Karpas-422 (cell line): ENCODE data around the gene TNFAIP8. TPM values are rescaled to one million over a fixed set of nuclear protein-coding genes. Genes with fewer than 3 reads are reported as not detected.

Source experiments
- DNase-seq: peaks from one replicate; pipeline ENCODE4 v3.0.0-alpha.2; 2015
- H2AFZ ChIP-seq: fragments of 200-600 bp; sonication (generic); 2 replicates; pipeline ENCODE4 v1.6.1; 2014; ENCODE audit warnings: antibody characterized with exemption, low read length, mixed read lengths
- H3K27ac ChIP-seq: fragments of 200-600 bp; sonication (generic); 2 replicates; pipeline ENCODE4 v1.5.1; 2014; ENCODE audit warnings: mild to moderate bottlenecking, low read length, moderate library complexity
- H3K27me3 ChIP-seq: fragments of 200-600 bp; sonication (generic); 2 replicates; pipeline ENCODE4 v1.6.1; 2014; ENCODE audit warnings: low read length, mixed read lengths
- H3K36me3 ChIP-seq: fragments of 200-600 bp; sonication (generic); 2 replicates; pipeline ENCODE4 v1.6.1; 2014; ENCODE audit warnings: low read length, mixed read lengths; ENCODE audit not compliant: insufficient read depth
- H3K4me1 ChIP-seq: fragments of 200-600 bp; sonication (generic); 2 replicates; pipeline ENCODE4 v1.6.1; 2014; ENCODE audit warnings: mild to moderate bottlenecking, low read length, mixed read lengths
- H3K4me2 ChIP-seq: fragments of 200-600 bp; sonication (generic); 2 replicates; pipeline ENCODE4 v1.6.1; 2014; ENCODE audit warnings: low read length, low read depth, mild to moderate bottlenecking; ENCODE audit not compliant: poor library complexity, severe bottlenecking
- H3K4me3 ChIP-seq: fragments of 200-600 bp; sonication (generic); 2 replicates; pipeline ENCODE4 v1.5.1; 2014; ENCODE audit warnings: mild to moderate bottlenecking, antibody characterized with exemption, low read length, mixed read lengths
- H3K79me2 ChIP-seq: fragments of 200-600 bp; sonication (generic); 2 replicates; pipeline ENCODE4 v1.6.1; 2014; ENCODE audit warnings: mild to moderate bottlenecking, low read length, mixed read lengths
- H3K9ac ChIP-seq: fragments of 200-600 bp; sonication (generic); 2 replicates; pipeline ENCODE4 v1.6.0; 2014; ENCODE audit warnings: low read length
- H3K9me2 ChIP-seq: fragments of 200-600 bp; sonication (generic), shearing (Covaris generic); replicated peaks from 2 replicates; pipeline ENCODE4 v1.6.0; 2014; ENCODE audit warnings: mild to moderate bottlenecking, low read length, moderate library complexity; ENCODE audit not compliant: insufficient read depth
- H3K9me3 ChIP-seq: fragments of 300-700, 200-600 bp; sonication (generic); 2 replicates; pipeline ENCODE4 v1.6.1; 2014; ENCODE audit warnings: low read length, mixed read lengths
- H4K20me1 ChIP-seq: fragments of 200-600 bp; sonication (generic); 2 replicates; pipeline ENCODE4 v1.6.1; 2014; ENCODE audit warnings: mild to moderate bottlenecking, antibody characterized with exemption, low read length, low read depth; ENCODE audit not compliant: insufficient read depth
- total RNA-seq: library from RNA; depleted of rRNA; stranded (reverse); fragments of >200 nt; shearing (Covaris generic); gene quantifications from 2 replicates; pipeline ENCODE4 v1.2.3, GENCODE V29; 2014; ENCODE audit warnings: low replicate concordance

TNFAIP8 gene
- total RNA-seq, 1 experiment from 2014 or later = 58.7 TPM

DNA sequence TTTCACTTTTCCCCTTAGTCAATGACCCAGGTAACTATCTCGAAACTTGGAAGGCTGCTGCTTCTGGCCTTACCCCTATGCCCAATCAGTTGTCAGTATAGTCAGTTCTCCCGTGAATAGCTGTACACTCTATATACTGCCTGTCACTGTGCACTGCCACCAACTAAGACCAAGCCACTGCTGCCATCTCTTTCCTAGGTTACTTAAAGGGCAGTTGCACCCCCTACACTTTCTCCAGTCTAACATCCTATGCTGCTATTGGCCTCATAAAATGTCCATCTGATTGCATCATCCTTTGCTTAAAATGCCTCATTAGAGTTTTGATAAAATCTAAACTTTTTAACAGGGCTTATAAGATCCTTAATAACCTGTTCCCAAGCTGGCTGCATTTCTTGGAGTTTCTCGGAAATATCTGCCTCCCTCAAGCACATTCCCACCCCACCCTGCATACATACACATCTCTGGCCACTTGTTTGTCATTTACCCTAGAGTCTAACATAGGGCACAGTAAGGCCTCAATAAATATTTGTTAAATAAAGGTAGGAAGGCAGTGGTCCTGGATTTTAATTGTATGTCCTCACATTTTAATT lies 32.8 kb upstream of the TNFAIP8 start:
- no peak for DNase-seq
- Histone ChIP-seq H3K4me2 (no peak overlapping the region), H4K20me1 (peaks cover 19% of the 10 kb centered on the region; the same call in 1 of the 2 replicates), H3K9me2 (no peaks in the 10 kb centered on the region), H3K4me3 (no peak overlapping the region), H3K9me3 (no peaks in the 10 kb centered on the region), H3K4me1 (peaks cover 8% of the 10 kb centered on the region), H2AFZ (no peak overlapping the region), H3K79me2 (no peaks in the 10 kb centered on the region), H3K9ac (no peak overlapping the region), H3K36me3 (no peaks in the 10 kb centered on the region), H3K27ac (no peak overlapping the region), H3K27me3 (no peaks in the 10 kb centered on the region)

DNA sequence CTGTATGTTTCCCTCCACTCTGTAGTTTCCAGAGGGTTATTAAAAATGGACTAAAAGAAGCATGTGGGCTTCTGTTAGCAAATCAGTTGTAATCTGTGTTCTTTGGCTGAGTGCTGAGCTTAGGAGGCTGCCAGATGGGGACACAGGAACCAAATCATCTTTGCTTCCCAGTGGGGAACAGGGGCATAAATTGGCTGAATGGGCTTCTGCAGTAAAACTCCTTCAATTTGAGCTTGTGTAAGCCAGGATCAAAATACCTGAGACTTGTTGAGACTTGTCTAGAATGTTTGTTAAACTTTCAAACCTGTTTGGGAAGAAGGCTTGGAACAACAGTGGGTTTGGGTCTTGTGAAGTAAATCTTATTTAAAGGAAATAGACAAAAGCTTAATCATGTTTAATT lies 32.2 kb upstream of the TNFAIP8 start:
- H2AFZ ChIP-seq = no peak overlapping the region
- no peaks in the 10 kb centered on the region for H3K79me2 ChIP-seq
- no peaks in the 10 kb centered on the region for H3K9me2 ChIP-seq
- H3K9me3 ChIP-seq = no peaks in the 10 kb centered on the region
- H3K27ac ChIP-seq = no peak overlapping the region
- peaks cover 19% of the 10 kb centered on the region; the same call in 1 of the 2 replicates for H4K20me1 ChIP-seq
- H3K36me3 ChIP-seq = no peaks in the 10 kb centered on the region
- H3K27me3 ChIP-seq = no peaks in the 10 kb centered on the region
- H3K4me1 ChIP-seq = 0 out of 2 replicates have a peak, but pooled peaks cover 4% of the 10 kb centered on the region
- H3K9ac ChIP-seq = no peak overlapping the region
- no peak overlapping the region for H3K4me3 ChIP-seq
- no peak for DNase-seq
- H3K4me2 ChIP-seq = no peak overlapping the region

DNA sequence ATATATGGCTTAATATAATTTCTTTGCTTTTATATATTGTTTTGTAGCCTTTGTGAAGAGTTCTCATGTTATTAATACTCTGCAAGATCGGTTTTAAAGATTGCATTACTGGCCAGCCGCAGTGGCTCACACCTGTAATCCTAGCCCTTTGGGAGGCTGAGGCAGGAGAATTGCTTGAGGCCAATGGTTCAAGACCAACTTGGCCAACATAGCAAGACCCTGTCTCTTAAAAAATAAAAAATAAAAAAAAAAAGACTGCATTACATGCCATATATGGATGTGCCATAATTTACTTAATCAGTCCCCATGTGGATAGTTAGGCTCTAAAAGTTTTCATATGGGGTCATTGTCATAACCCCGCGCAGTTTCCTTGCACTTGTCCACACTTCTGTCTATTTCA lies 31.0 kb upstream of the TNFAIP8 start:
- no peak for DNase-seq
- Histone ChIP-seq H2AFZ (no peak overlapping the region), H3K9ac (no peak overlapping the region), H3K36me3 (no peaks in the 10 kb centered on the region), H3K4me3 (no peak overlapping the region), H3K27ac (no peak overlapping the region), H3K4me2 (no peak overlapping the region), H4K20me1 (peaks cover 25% of the 10 kb centered on the region; the same call in 1 of the 2 replicates), H3K79me2 (no peaks in the 10 kb centered on the region), H3K9me3 (no peaks in the 10 kb centered on the region), H3K27me3 (no peaks in the 10 kb centered on the region), H3K4me1 (0 out of 2 replicates have a peak, but pooled peaks cover 4% of the 10 kb centered on the region), H3K9me2 (no peaks in the 10 kb centered on the region)

DNA sequence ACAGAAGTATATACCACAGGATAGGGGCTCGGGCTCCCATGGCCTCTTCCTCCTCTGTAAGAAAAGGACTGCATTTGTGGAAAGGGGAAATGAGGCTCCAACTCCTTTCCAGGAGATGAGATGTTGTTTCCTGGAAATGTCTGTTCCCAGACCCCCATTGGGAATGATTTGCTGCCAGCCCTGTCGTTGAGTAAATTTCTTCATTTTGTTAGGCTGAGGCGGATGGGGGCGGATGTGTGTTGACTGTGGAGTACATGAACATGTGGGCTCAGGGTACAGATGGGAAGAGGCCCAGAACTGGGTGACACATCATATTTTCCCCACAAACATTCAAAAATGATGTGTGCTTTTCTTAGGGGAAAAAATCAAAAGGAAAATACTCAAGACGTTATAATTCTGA lies 28.8 kb upstream of the TNFAIP8 start:
- no peak overlapping the region for H3K27ac ChIP-seq
- no peaks in the 10 kb centered on the region for H3K9me2 ChIP-seq
- H3K27me3 ChIP-seq = no peaks in the 10 kb centered on the region
- no peaks in the 10 kb centered on the region for H3K36me3 ChIP-seq
- peaks cover 33% of the 10 kb centered on the region; the same call in 1 of the 2 replicates for H4K20me1 ChIP-seq
- no peaks in the 10 kb centered on the region for H3K79me2 ChIP-seq
- no peak overlapping the region for H2AFZ ChIP-seq
- no peak overlapping the region for H3K4me3 ChIP-seq
- H3K4me1 ChIP-seq = peaks cover 13% of the 10 kb centered on the region
- H3K4me2 ChIP-seq = no peak overlapping the region
- no peak overlapping the region for H3K9ac ChIP-seq
- no peak for DNase-seq
- no peaks in the 10 kb centered on the region for H3K9me3 ChIP-seq

DNA sequence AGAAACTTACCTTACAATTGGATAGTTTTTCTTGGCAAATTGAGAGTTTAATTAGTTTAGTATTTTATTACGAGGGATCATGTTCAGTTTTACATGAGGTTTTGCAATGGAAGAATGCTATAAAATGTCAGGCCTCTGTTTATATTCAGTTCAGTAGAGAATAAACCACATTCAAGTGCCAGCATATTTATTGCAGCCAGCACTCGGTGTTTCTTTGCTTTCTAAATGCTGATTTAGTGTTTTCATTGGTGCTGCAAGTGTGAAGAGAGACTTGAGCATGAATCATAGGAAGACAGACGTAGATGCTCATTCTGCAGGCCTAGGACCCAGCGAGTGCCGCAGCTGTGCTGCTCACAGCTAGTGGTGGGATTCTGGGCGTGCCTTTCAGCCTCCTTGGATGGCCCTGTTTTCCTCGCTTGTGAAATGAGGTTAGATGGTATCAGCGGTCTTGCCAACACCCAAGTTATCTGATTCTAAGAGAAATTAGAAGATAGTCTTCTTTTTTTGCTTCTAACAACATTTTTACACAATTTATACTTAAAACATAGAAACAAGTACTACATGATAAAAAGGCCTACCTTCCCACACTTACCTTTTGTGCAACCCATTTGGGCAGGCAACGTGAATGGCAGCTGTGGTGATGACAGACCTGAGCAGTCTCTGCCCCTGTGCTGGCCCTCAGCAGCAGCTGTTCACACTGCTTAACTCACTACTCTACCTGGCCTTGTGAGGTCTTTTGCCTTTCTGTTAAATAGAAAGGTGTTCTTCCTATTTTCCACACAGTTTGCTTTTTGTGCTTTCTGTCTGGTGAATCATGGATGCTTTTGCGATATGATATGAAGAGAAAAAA lies 26.8 kb upstream of the TNFAIP8 start:
- Histone ChIP-seq H3K27ac (no peak overlapping the region), H2AFZ (no peak overlapping the region), H3K9ac (no peak overlapping the region), H3K9me2 (no peaks in the 10 kb centered on the region), H3K4me2 (no peak overlapping the region), H3K9me3 (no peaks in the 10 kb centered on the region), H3K27me3 (no peaks in the 10 kb centered on the region), H4K20me1 (peaks cover 25% of the 10 kb centered on the region; the same call in 1 of the 2 replicates), H3K4me1 (peaks cover 32% of the 10 kb centered on the region), H3K79me2 (no peaks in the 10 kb centered on the region), H3K4me3 (no peak overlapping the region), H3K36me3 (no peaks in the 10 kb centered on the region)
- DNase-seq = no peak

DNA sequence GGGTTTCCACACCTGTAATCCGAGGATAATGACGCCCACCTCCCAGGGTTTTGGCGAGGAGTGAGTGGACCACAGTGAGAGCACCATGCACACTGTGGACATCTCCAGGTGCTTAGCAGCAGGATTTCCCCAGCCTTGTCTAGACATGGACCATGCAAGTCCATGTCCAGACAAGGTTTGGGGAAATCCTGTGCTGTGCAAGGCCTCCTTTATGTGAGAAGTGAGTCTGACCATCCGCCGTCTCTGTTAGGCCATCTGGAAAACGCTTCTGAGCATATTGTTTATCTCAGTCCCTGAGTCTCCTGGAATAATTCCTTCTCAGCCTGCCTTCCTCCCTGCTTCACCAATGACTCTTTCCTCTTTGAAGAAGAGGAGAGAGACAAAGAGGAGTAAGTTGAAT lies 26.2 kb upstream of the TNFAIP8 start:
- Histone ChIP-seq H4K20me1 (peaks cover 25% of the 10 kb centered on the region; the same call in 1 of the 2 replicates), H3K79me2 (no peaks in the 10 kb centered on the region), H3K27ac (no peak overlapping the region), H3K9me3 (no peaks in the 10 kb centered on the region), H3K9me2 (no peaks in the 10 kb centered on the region), H3K27me3 (no peaks in the 10 kb centered on the region), H3K4me1 (peaks cover 36% of the 10 kb centered on the region), H3K4me3 (no peak overlapping the region), H3K9ac (no peak overlapping the region), H3K4me2 (no peak overlapping the region), H2AFZ (no peak overlapping the region), H3K36me3 (no peaks in the 10 kb centered on the region)
- no peak for DNase-seq

DNA sequence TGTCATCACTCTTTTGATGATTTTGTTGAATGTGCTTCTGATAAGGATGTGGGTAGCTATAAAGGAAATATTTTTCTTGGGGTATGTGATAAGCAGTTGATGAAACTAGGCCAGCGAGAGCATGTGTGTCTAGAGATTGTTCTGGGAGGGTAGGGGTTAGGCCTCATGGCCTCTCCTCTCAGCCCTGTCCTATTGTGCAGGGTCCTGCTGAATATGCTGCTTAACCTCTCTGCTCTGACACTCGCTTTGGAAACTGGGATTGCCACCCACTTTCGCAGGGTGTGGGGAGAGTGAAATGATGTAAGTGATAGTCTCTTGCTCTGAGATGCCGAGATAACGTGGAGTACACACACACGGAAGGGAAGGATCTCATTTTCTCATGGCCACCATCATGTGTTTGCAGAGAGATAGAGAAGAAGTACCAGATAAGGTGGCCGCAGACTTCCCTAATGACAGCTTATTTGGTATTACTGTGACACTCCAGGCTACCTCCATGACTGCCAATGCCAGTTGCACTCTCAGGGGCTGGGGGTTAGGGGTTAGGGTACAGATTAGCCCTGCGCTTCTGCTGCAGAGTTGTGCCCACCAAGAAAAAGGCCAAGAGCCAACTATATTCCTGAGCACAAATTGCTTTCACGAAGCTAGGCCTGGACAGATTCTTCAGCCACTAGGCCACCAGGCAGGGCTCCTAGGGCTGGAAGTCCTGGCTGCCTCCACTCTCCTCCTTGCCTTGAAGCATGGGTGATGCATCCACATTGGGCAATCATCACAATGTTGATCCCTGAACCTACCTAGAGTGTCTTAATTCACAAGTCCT lies 25.2 kb upstream of the TNFAIP8 start:
- Histone ChIP-seq H4K20me1 (peaks cover 29% of the 10 kb centered on the region; the same call in 1 of the 2 replicates), H3K9me3 (no peaks in the 10 kb centered on the region), H3K27me3 (no peaks in the 10 kb centered on the region), H3K4me1 (peaks cover 43% of the 10 kb centered on the region), H3K4me2 (no peak overlapping the region), H3K79me2 (no peaks in the 10 kb centered on the region), H2AFZ (no peak overlapping the region), H3K9me2 (no peaks in the 10 kb centered on the region), H3K9ac (no peak overlapping the region), H3K4me3 (no peak overlapping the region), H3K36me3 (no peaks in the 10 kb centered on the region), H3K27ac (no peak overlapping the region)
- no peak for DNase-seq
